Measurements from ENCODE around the gene BORA.

GRCh38 chr13:72792640-72793039 is 64.9 kb downstream of the BORA start:
- no peak for TF ChIP-seq CTCF (IDR thresholded peaks at IDR 0.05)
- no peak for TF ChIP-seq ZNF263 (CRISPR knock-in tag; IDR thresholded peaks at IDR 0.05; ENCODE audit: low read depth)
- no peak for TF ChIP-seq CREB1 (CRISPR knock-in tag; IDR thresholded peaks at IDR 0.05)
- no peak for TF ChIP-seq CBFB (CRISPR knock-in tag; IDR thresholded peaks at IDR 0.05; ENCODE audit: low read depth)
- TF ChIP-seq IRF2 (CRISPR knock-in tag; IDR thresholded peaks at IDR 0.05; ENCODE audit: borderline replicate concordance, low read depth) = no peak
- no peak for TF ChIP-seq ZNF232 (CRISPR knock-in tag; IDR thresholded peaks at IDR 0.05)
- no peak for TF ChIP-seq SP1 (CRISPR knock-in tag; conservative IDR thresholded peaks at IDR 0.05)
- TF ChIP-seq NR2C2 (CRISPR knock-in tag; IDR thresholded peaks at IDR 0.05) = no peak
- no peak for TF ChIP-seq ZNF281 (CRISPR knock-in tag; IDR thresholded peaks at IDR 0.05)
- no peak for TF ChIP-seq ATF3 (CRISPR knock-in tag; conservative IDR thresholded peaks at IDR 0.05)

All from WTC11 (cell line).